Jurkat, Clone E6-1 (cell line): ENCODE measurements around the gene TTBK1.

Source experiments
- DNase-seq: peaks from one replicate; pipeline ENCODE4 v3.0.0-alpha.2; 2011; ENCODE audit warnings: low read depth, low spot score
- H3K4me3 ChIP-seq: 2 replicates; pipeline ENCODE4 v1.5.1; 2011; ENCODE audit warnings: mild to moderate bottlenecking, low read length, control low read depth, moderate library complexity

The TTBK1 gene

DNA sequence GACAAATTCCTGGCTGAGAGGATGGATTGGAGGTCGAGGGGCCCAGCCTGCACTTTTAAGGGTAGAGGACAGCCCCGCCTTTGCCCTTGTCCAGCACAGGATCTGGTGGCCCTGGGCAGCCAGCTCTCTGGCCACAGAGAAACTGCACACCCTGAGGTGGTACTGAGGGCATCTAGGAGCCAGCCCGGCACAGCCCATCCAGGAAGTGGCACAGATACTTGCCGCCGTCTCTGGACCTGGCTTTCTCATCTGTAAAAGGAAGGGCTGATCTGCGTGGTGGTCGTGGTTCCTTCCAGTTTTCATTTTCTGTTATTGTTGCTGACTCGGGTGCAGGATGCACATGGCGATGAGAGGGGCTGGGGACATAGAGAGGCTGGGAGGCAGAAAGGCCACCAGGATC is 38.8 kb downstream of the TTBK1 start:
- H3K4me3 ChIP-seq: no peak overlapping the region

DNA sequence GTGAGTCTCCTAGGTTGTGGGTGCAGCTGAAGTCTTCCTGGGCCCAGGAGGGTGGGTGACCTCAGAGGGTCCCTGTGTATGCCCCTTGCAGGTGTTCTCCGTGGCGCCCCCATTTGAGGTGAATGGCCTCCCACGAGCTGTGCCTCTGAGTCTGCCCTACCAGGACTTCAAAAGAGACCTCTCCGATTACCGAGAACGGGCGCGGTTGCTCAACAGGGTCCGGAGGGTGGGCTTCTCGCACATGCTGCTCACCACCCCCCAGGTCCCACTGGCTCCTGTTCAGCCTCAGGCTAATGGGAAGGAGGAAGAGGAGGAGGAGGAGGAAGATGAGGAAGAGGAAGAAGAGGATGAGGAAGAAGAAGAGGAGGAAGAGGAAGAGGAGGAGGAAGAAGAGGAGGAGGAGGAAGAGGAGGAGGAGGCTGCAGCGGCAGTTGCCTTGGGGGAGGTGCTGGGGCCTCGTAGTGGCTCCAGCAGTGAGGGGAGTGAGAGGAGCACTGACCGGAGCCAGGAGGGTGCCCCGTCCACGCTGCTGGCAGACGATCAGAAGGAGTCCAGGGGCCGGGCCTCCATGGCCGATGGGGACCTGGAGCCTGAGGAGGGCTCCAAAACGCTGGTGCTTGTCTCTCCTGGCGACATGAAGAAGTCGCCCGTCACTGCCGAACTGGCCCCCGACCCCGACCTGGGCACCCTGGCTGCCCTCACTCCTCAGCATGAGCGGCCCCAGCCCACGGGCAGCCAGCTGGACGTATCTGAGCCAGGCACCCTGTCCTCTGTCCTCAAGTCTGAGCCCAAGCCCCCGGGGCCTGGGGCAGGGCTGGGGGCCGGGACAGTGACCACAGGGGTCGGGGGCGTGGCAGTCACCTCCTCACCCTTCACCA is 39.6 kb downstream of the TTBK1 start:
- DNase-seq: no peak
- H3K4me3 ChIP-seq: no peak overlapping the region

More for the DNA sequence above, 38.8 kb downstream of the TTBK1 start:
- no peak for DNase-seq

DNA sequence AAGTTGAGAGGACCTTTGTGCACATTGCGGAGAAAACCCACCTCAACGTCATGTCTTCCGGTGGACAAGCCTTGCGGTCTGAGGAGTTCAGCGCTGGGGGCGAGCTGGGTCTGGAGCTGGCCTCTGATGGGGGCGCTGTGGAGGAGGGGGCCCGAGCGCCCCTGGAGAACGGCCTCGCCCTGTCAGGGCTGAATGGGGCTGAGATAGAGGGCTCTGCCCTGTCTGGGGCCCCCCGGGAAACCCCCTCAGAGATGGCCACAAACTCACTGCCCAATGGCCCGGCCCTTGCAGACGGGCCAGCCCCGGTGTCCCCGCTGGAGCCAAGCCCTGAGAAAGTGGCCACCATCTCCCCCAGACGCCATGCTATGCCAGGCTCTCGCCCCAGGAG is 40.2 kb downstream of the TTBK1 start:
- no peak for DNase-seq
- no peak overlapping the region for H3K4me3 ChIP-seq

DNA sequence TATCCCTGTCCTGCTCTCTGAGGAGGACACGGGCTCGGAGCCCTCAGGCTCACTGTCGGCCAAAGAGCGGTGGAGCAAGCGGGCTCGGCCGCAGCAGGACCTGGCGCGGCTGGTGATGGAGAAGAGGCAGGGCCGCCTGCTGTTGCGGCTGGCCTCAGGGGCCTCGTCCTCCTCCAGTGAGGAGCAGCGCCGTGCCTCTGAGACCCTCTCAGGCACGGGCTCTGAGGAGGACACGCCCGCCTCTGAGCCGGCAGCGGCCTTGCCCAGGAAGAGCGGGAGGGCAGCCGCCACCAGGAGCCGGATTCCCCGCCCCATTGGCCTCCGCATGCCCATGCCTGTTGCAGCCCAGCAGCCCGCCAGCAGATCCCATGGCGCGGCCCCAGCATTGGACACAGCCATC is 40.6 kb downstream of the TTBK1 start:
- DNase-seq: no peak
- no peak overlapping the region for H3K4me3 ChIP-seq

DNA sequence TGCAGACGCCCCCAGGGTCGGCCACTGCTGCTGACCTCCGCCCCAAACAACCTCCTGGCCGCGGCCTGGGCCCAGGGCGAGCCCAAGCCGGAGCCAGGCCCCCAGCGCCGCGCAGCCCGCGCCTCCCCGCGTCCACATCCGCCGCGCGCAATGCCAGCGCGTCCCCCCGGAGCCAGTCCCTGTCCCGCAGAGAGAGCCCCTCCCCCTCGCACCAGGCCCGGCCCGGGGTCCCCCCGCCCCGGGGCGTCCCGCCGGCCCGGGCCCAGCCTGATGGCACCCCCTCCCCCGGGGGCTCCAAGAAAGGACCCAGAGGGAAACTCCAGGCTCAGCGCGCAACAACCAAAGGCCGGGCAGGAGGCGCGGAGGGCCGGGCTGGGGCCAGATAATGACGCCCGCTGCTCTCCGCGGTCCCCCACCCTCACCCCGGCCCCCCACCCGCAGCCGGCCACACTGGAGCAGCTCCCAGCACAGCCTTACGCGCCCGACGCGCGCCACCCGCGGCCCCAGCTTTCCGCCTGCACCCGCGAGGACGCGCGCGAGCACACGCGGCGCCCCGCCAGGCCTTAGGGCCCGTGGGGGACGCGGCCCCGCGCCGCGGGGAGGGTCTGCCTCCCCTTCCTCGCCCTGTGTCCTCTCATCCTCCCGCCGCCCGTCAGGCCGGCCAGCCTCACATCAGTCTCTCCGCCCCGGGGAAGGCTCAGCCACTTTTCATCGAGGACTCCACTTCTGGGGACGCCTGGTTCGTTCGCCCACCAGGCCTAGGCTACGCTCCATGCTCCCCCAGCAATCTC is 41.9 kb downstream of the TTBK1 start:
- no peak overlapping the region for H3K4me3 ChIP-seq

DNA sequence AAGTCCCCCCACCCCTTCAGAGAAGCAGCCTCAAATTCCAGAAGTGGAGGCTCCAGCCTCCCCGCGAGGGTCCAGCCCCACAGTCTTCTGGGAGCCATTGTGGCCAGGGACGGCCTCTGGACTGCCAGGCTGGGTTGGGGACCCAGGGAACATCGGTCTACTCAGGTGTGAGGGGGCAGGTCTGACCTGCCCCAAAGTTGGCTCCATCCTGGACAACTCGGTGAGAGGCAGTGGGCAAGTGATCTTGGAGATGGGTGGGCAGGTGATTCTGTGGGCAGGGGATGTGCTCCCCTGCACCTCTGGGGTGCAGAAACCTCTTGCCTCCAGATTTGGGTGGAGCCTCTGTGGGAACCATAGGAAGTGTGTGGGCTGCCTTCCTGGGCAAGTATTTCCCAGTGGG is 42.6 kb downstream of the TTBK1 start:
- no peak overlapping the region for H3K4me3 ChIP-seq
- DNase-seq: no peak

More for the DNA sequence above, 41.9 kb downstream of the TTBK1 start:
- DNase-seq: no peak

DNA sequence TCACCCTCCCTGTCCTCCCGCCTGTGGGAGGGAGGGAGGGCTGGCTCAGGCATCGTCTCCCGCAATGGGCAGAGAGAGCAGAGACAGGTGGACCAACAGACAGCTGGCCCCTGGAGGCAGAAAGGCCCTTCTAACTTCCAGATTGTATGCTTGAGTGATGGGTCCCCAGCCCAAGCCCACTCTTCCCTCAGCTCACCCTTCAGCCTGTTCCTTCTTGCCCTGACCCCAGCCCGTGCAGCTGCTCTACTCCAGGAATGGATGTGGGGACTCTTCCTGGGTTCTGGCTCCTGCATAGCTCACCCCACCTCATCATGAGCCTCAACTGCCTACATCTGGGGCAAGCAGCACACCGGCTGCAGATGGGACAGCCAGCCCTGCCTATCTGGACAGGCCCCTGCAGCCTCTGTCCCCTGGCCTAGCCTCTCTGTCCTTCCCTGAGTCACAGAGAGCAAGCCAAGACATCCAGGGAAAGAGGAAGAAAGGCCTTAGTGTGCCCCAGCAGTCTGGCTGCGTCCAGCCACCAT is 43.2 kb downstream of the TTBK1 start:
- H3K4me3 ChIP-seq: no peak overlapping the region
- DNase-seq: no peak

DNA sequence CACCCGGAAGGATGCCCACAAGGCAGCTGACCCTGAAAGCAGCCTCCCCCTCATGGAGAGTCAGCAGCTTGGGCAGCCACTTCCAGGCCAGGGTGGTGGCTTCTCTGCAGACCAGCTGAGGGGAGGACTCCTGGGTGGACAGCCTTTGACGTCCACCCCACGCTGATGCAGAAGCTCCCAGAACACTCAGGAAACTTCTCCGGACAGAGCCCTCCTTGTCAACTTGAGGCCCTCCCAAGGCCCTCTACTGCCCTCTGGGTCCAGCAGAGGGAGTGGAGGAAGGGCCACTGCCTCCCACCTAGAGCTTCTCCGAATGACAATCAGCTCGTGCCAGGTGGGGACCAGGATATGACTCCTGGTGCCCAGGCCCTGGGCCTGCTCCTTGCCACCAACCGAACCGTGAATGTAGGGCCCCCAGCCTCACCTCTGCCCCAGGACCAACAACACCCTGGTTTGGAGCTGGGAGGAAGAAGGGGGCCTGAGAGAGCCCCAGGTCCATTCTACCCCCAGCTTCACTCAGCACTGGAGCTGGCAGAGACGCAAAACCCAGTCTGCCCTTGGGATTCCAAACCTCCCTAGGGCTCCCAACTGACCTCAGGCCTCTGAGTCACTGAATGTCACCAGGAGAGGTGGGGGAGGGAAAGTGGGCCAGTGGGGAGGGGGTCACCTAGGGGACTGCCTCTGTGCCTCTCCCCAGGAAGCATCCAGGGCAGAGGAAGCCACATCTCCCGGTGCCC is 43.9 kb downstream of the TTBK1 start:
- DNase-seq: no peak
- no peak overlapping the region for H3K4me3 ChIP-seq

DNA sequence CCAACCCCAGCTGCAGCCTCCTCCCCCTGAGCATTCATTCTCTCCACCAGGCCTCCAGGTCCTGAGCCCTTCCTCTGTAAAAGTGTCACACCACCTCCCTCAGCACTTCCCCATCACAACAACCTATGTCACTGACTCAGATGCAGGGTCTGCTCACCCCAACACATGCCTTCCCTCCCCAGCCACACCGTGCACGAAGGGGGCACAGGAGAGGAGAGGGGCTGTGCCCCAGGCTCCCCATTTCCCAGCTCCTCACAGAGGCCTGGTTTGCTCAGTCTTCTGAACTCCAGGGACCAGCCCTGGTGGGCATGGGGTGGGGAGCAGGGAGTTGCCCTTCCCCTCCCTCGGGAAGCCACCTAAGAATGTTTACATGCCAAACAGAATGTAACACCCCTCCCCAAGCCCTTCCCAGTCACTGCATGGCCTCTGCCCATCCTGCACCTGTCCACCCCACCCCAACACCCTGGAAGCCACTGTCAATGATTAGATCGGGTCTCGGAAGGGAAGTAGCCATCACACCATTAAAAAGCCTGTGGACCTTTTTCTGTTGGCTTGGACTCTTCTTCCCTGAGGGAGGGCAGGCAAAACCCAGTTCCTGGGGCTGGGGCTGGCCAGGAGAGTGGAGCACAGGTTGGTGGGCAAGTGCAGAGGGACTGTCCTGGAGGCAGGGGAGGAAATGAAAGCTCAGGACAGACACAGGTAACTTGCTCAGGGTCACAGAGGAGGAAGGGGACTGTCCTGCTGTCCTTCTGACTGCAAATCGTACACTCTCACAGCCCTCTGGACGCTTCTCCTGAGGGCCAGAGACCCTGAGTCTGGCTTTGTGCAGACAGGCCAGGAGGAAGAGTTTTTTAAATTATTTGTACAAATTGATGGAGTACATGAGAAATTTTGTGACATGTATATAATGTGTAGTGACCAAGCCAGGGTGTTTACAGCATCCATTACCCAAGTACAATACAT is 44.7 kb downstream of the TTBK1 start:
- no peak for DNase-seq
- H3K4me3 ChIP-seq: no peak overlapping the region

DNA sequence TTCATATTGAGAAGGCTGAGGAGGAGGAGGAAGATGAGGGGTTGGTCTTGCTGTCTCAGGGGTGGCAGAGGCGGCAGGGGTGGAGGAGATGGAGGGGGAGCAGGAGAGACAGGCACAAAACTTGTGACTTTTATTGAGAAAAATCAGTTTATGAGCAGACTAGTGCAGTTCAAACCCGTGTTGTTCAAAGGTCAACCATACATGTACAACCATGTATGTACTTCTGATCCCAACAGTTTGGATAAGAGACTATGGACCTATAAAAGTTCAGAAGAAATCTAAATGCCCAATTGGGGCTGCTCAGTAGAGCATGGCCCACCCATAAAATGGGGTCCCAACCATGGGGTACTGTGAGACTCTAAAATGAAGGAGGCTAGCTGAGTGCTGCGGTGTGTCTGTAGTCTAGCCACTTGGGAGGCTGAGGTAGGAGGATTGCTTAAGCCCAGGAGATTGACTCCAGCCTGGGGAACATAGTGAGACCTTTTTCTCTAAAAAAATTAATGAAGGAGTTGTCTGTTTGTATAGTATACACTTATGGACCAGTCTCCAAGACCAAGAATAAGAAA is 47.1 kb downstream of the TTBK1 start:
- no peak for DNase-seq
- H3K4me3 ChIP-seq: no peak overlapping the region

DNA sequence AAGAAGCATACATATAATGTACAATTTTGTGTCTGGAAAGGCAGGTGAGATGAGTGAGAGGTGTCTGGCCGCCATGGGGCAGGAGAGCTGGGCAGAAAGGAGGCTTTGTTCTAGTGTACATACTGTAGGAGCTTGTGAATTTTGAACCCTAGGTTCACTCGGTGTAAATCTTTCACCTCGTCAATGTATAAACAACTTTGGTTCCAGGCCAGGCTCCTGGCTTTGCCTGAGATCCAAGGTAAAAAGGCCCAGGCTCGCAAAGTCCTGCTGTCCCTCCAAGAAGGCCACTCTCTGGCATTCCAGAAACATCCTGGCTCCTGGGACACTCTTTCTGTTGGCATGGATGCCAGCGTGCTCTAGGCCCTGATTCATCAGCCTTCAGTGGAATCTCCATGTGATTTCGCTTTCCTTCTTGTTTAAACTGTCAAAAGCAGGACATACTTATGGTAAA is 47.6 kb downstream of the TTBK1 start:
- H3K4me3 ChIP-seq: no peak overlapping the region
- no peak for DNase-seq

DNA sequence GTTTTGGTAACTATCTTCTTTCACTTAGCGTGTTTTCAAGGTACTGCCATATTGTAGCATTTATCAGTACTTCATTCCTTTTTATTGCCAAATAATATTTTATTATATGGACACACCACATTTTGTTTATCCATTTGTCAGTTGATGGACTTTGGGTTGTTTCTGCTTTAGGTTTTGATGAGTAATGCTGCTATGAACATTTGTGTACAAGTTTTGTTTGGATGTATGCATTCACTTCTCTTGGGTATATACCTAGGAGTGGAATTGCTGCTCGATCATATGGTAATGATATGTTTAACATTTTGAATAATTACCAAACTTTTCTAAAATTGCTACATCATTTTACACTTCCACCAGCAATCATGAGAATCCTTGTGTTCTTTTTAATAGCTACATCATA is 48.4 kb downstream of the TTBK1 start:
- no peak overlapping the region for H3K4me3 ChIP-seq
- no peak for DNase-seq

DNA sequence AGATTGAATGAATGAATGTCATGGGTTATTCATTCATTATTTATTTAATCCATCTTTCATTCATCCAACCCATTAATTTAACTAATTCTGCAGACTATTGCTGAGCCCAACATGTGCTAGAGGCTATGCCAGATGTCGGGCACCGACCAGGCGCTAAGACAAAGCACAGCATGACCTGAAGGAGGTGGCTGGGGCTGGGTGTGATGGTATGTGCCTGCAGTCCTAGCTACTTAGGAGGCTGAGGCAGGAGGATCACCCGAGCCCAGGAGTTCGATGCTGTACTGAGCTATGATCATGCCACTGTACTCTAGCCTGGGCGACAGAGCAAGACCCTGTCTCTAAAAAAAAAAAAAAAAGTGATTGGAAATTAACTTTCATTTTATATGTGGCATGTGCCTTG is 49.1 kb downstream of the TTBK1 start:
- no peak overlapping the region for H3K4me3 ChIP-seq

DNA sequence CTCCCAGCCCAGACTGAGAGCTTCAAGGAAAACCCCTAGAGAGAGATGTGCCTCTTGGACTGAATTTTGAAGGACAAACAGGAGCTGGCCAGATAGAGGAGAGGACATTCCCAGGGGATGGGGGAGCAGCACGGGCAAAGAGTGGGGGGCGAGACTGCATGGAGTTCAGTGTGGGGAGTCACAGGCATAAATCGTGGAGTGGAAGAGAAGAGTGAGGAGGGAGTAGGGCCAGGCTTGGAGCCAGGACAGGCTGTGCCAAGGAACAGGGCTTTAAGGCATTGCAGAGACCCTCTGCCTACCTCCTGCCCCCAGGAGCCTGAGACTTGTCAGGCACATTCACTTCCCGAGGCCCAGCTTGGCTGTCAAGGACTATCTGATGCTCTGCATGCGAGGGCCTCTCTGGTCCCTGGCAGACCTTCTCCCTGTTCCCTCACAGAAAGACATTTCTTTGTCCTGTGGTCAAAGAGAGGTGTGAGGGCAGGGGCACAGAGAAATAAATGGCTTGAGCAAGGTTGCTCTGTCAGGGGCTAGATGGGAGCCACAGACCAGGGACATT is 49.6 kb downstream of the TTBK1 start:
- no peak for DNase-seq
- H3K4me3 ChIP-seq: no peak overlapping the region

More for the DNA sequence above, 49.1 kb downstream of the TTBK1 start:
- DNase-seq: no peak

DNA sequence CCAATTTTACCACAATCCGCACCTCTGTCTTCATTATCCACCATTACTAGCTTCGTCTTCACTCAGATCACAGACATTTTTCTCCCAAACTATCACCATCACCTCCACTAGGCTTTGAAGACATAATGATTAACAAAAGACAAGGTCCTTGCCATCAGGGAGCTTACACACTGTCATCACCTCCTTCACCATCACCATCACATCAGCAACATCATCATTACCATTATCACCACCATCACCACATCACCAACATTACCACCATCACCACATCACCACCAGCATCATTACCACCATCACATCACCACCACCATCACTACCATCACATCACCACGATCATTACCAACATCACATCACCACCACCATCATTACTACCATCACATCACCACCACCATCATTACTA is 50.4 kb downstream of the TTBK1 start:
- no peak overlapping the region for H3K4me3 ChIP-seq
- no peak for DNase-seq

DNA sequence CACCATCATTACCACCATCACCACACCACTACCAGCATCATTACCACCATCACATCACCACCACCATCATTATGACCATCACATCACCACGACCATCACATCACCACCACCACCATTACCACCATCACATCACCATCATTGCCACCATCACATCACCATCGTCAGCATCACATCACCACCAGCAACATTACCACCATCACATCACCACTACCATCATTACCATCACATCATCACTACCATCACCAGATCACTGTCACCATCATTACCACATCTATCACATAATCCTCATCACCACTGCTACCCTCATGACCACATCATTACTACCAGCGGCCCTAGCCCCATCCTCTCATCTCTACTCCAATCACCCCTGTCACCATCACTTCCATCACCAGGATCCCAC is 51.3 kb downstream of the TTBK1 start:
- no peak overlapping the region for H3K4me3 ChIP-seq
- DNase-seq: no peak

DNA sequence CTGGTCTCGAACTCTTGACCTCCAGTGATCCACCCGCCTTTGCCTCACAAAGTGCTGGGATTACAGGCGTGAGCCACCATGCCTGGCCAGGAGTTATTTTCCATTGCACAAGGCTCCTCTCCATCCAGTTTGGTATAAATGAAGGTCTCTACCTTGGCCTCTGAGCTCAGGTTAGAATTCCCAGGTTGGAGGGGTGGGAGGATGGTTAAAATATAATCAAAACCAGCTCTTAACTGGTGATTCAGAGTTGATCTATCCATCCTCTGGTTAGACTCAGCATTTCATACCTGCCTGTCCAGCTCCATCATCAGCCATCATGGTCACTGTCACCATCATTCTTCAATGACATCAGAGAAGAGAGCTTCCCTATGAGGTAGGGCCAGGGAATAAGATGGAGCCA is 52.2 kb downstream of the TTBK1 start:
- DNase-seq: no peak
- H3K4me3 ChIP-seq: no peak overlapping the region
